ENCODE data around the gene DHRS11.
A peak's percentile ranks its signal among the peaks of the same experiment; 100 is the strongest.

The DHRS11 gene

DNA sequence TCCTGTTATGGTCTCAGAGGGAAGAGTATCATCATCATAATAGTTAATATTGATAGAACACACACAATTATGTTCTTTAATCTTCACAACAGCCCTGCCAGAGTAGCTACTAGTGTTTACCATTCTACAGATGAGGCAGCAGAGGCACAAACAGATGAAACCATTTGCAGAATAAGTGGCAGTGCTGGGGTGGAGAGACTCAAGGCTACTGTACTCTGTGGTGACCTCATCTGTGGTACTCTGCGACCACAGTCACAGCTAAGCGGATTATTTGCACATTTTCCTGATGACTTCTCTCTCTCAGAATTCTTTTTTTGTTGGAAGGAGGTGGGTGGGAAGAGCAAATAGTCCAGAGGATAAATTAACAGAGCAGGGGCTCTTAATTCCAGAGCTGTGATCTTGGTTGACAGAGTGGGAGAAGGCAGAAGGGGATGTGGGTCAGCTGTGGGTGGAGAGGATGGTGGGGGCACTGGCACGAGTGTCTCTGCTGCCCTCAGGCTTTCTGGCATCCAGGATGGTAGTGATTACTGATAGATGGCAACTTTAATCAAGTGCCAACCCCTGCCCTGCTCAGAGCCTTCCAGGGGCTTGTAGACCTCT, 51.5 kb downstream of the DHRS11 start:
- Mint-ChIP-seq H3K27me3 (ENCODE audit: low read depth) (peaks cover 96% of the 10 kb centered on the region), H3K4me3 (peak overlapping the region; percentile 81 to 82 (median 82)), H3K27ac (no peak overlapping the region), H3K9me3 (no peaks in the 10 kb centered on the region), H3K4me1 (peaks cover 10% of the 10 kb centered on the region), H3K36me3 (ENCODE audit: low read depth) (no peaks in the 10 kb centered on the region)
- TF ChIP-seq, protein P1, sequence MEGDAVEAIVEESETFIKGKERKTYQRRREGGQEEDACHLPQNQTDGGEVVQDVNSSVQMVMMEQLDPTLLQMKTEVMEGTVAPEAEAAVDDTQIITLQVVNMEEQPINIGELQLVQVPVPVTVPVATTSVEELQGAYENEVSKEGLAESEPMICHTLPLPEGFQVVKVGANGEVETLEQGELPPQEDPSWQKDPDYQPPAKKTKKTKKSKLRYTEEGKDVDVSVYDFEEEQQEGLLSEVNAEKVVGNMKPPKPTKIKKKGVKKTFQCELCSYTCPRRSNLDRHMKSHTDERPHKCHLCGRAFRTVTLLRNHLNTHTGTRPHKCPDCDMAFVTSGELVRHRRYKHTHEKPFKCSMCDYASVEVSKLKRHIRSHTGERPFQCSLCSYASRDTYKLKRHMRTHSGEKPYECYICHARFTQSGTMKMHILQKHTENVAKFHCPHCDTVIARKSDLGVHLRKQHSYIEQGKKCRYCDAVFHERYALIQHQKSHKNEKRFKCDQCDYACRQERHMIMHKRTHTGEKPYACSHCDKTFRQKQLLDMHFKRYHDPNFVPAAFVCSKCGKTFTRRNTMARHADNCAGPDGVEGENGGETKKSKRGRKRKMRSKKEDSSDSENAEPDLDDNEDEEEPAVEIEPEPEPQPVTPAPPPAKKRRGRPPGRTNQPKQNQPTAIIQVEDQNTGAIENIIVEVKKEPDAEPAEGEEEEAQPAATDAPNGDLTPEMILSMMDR (IDR thresholded peaks at IDR 0.05; ENCODE audit: unreplicated experiment in 3 of 3): no peak

DNA sequence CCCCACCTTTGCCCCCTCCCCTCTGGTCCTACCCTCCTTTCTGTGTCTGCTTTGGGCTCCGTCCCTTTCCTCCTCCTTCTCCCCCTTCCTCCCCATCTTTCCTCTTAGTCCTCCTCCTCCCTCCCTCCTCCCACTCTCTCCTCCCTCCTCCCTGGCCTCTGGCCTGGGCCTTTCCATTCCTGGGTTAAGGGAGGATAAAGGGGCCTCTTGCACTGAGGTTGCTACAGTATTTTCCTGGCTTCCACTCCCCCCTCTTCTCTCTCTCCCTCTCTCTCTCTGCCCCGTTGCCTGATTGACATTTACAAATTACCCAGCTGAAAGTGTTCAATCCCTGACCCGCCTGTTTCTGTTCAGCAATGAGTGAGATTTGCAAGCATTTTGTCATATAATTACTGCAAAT, 53.7 kb downstream of the DHRS11 start:
- Mint-ChIP-seq H3K27ac (no peak overlapping the region), H3K36me3 (ENCODE audit: low read depth) (no peaks in the 10 kb centered on the region), H3K9me3 (no peaks in the 10 kb centered on the region), H3K4me1 (peaks cover 10% of the 10 kb centered on the region), H3K4me3 (peak overlapping the region in 1 of 3 experiments; percentile 16), H3K27me3 (ENCODE audit: low read depth) (peaks cover 89% of the 10 kb centered on the region)
- TF ChIP-seq, protein P1 (IDR thresholded peaks at IDR 0.05; ENCODE audit: unreplicated experiment in 3 of 3): no peak

DNA sequence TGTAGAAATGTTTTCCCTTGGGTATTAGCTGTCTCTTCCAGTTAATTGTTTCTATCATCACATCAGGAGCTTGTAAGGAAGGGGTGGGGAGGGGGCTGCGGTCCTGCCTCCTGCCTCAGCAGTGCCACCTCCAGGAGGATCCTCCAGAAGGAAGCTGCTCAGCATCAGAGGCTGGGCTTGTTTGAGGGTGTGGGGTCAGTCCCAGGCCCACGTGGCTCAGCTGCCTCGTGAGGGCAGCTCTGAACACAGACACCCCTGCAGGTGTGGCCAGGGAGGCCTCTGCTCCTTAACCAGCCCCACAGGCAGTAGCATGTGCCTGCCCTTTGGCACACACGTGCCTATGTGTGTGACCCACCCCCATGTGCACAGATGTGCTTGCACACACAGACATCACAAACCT, 56.0 kb downstream of the DHRS11 start:
- TF ChIP-seq, protein P1 (IDR thresholded peaks at IDR 0.05; ENCODE audit: unreplicated experiment in 3 of 3): no peak
- Mint-ChIP-seq H3K4me3 (no peak overlapping the region), H3K36me3 (ENCODE audit: low read depth) (no peaks in the 10 kb centered on the region), H3K27me3 (ENCODE audit: low read depth) (peaks cover 82% of the 10 kb centered on the region), H3K9me3 (no peaks in the 10 kb centered on the region), H3K4me1 (peaks cover 4% of the 10 kb centered on the region), H3K27ac (no peak overlapping the region)

DNA sequence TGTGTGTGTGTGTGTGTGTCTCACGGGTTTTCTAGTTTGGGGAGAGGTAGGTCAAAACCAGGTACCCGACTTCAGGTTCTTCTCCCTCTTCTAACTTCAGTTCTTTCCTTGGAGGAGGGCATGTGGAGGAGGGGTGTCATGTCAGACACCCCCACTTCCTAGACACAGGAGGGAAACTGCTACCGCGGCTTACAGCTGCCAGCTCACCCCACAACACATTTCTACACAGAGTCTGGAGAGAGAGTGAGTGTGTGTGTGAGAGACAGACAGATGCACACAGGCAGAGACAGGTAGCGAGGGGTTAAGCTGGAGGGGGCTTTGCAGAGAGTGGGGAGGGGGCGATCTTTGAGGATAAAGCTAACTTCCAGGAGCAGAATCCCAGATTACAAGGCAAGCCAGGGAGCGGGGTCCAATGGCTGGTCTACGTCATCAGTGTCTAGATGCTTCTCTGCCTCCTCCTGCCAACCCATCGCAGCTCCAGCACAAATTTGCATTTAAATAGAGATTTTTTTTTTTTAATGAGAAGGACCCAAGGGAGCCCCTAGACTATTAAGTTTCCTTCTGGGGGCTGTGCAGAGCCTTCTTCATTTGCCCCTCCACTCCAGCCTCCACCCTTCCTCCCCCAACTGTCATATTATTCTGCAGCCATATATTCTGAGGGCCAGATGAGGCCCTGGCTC, 58.6 kb downstream of the DHRS11 start:
- Mint-ChIP-seq H3K4me3 (no peak overlapping the region), H3K27ac (no peak overlapping the region), H3K9me3 (no peaks in the 10 kb centered on the region), H3K4me1 (no peaks in the 10 kb centered on the region), H3K27me3 (ENCODE audit: low read depth) (peaks cover 70% of the 10 kb centered on the region), H3K36me3 (ENCODE audit: low read depth) (no peaks in the 10 kb centered on the region)
- TF ChIP-seq, protein P1 (IDR thresholded peaks at IDR 0.05; ENCODE audit: unreplicated experiment in 3 of 3): no peak
